HG02973 (cell line): ENCODE measurements around the gene CDK3.
"Not testable (repeated sequence)": the region's sequence is repeated elsewhere in the genome, so short reads cannot be mapped to it uniquely, and the experiment has no call there.

Experiments used
- ATAC-seq: cut with Tn5 transposase; IDR thresholded peaks from one replicate; pipeline ENCODE4 v1.9.1; 2021; ENCODE audit warnings: moderate library complexity; ENCODE audit not compliant: unreplicated experiment

The CDK3 gene

GRCh38 chr17:76036497-76037261 is 36.0 kb downstream of the CDK3 start:
- ATAC-seq: no peak

GRCh38 chr17:76038050-76038449 is 37.4 kb downstream of the CDK3 start:
- no peak for ATAC-seq

- no peak for ATAC-seq
Measured at GRCh38 chr17:76039121-76039520, 38.5 kb downstream of the CDK3 start.

GRCh38 chr17:76040376-76040775 is 39.7 kb downstream of the CDK3 start:
- ATAC-seq: no peak

- not testable (repeated sequence) for ATAC-seq
Measured at GRCh38 chr17:76042868-76043267, 42.2 kb downstream of the CDK3 start.

GRCh38 chr17:76044475-76045007 is 43.9 kb downstream of the CDK3 start:
- ATAC-seq: not testable (repeated sequence)

GRCh38 chr17:76046064-76046463 is 45.4 kb downstream of the CDK3 start:
- ATAC-seq: no peak

- ATAC-seq: no peak
Measured at GRCh38 chr17:76048025-76048605, 47.5 kb downstream of the CDK3 start.

- ATAC-seq: no peak
Measured at GRCh38 chr17:76048711-76049110, 48.1 kb downstream of the CDK3 start.

GRCh38 chr17:76049239-76049638 is 48.6 kb downstream of the CDK3 start:
- no peak for ATAC-seq

GRCh38 chr17:76049836-76050537 is 49.3 kb downstream of the CDK3 start:
- ATAC-seq: no peak

- ATAC-seq: no peak
Measured at GRCh38 chr17:76050538-76051467, 50.1 kb downstream of the CDK3 start.

GRCh38 chr17:76051561-76051960 is 50.9 kb downstream of the CDK3 start:
- ATAC-seq: no peak

GRCh38 chr17:76053246-76054111 is 52.8 kb downstream of the CDK3 start:
- no peak for ATAC-seq

- ATAC-seq: no peak
Measured at GRCh38 chr17:76054112-76054476, 53.4 kb downstream of the CDK3 start.
